ENCODE measurements around the gene CHST7.

GRCh38 chrX:46626566-46626965 lies 53.0 kb downstream of the CHST7 start:
- TF ChIP-seq POLR2A (IDR thresholded peaks at IDR 0.05) (no peak), CTCF (IDR thresholded peaks at IDR 0.05) (no peak)

All from uterus (tissue), 2 donors.